ENCODE data around the gene CST6. TPM values are rescaled to one million over a fixed set of nuclear protein-coding genes. Genes with fewer than 3 reads are reported as not detected.

CST6 gene
- total and polyA plus RNA-seq, 2 of the 13 experiments (the other 11 are each of a cell fraction or from before 2014, with no cell fraction given): not detected

DNA sequence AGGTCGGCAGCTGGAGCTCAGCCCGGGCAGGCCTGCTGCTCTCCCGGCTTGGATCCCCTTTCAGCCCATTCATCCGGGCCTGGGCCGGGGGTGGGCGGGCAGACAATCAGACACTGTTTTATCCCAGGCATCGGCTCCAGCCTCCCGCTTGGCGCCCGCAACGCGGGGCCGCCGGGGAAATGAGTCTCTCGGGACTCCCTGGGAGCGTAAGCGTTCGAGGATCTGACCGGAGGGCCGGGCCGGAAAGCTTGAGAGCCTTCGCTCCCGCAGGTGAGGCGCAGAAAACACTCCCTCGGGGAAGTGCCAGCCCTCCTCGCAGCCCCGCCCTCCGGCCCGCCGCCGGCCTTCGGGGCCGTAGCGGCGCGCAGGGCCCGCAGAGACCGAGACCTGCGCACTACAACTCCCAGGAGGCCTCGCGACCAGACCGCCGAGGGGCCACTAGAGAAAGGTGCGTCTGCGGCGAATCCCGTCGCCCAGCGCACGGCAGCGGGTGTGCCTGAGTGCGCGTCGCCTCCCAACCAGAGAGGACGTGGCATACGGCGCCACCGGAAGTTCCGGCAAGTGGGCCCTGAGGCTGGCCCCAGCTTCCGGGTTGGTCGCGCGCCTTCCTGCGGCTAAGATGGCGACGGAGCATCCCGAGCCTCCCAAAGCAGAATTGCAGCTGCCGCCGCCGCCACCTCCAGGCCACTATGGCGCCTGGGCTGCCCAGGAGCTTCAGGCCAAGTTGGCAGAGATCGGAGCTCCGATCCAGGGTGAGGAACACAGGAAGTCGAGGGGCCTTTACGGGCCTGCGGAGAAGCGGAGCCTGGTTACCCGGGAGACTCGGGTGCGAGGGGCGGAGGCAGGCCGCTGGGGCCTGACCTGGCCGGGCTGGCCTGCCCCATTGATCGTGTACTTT lies 40.2 kb downstream of the CST6 start, which contains the start of gene SF3B2 (continued):
- TF ChIP-seq, protein P1, sequence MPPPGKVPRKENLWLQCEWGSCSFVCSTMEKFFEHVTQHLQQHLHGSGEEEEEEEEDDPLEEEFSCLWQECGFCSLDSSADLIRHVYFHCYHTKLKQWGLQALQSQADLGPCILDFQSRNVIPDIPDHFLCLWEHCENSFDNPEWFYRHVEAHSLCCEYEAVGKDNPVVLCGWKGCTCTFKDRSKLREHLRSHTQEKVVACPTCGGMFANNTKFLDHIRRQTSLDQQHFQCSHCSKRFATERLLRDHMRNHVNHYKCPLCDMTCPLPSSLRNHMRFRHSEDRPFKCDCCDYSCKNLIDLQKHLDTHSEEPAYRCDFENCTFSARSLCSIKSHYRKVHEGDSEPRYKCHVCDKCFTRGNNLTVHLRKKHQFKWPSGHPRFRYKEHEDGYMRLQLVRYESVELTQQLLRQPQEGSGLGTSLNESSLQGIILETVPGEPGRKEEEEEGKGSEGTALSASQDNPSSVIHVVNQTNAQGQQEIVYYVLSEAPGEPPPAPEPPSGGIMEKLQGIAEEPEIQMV (CRISPR knock-in tag; IDR thresholded peaks at IDR 0.05; ENCODE audit: low read depth): 0 out of 2 replicates have a peak, but pooled peaks have one; percentile 52
- TF ChIP-seq PRPF4 (IDR thresholded peaks at IDR 0.05; ENCODE audit: low read depth, low read length, poor library complexity, severe bottlenecking) (no peak), HIVEP1 (CRISPR knock-in tag; IDR thresholded peaks at IDR 0.05) (no peak), NR2C2 (CRISPR knock-in tag; IDR thresholded peaks at IDR 0.05; ENCODE audit: borderline replicate concordance) (peak; percentile 95), ZNF766 (CRISPR knock-in tag; IDR thresholded peaks at IDR 0.05; ENCODE audit: borderline replicate concordance) (peak; percentile 36; the same call in 1 of the 2 replicates), ZNF598 (CRISPR knock-in tag; IDR thresholded peaks at IDR 0.05; ENCODE audit: borderline replicate concordance) (peak; percentile 88), ZNF614 (CRISPR knock-in tag; IDR thresholded peaks at IDR 0.05; ENCODE audit: borderline replicate concordance) (no peak; the same call in 1 of the 2 replicates), YEATS2 (CRISPR knock-in tag; IDR thresholded peaks at IDR 0.05; ENCODE audit: borderline replicate concordance) (peak; percentile 91; the same call in 1 of the 2 replicates), ZNF24 (IDR thresholded peaks at IDR 0.05) (no peak), ZFYVE20 (CRISPR knock-in tag; IDR thresholded peaks at IDR 0.05; ENCODE audit: borderline replicate concordance, low read depth) (no peak), BRD4 (CRISPR knock-in tag; IDR thresholded peaks at IDR 0.05) (peak; percentile 69), DR1 (CRISPR knock-in tag; IDR thresholded peaks at IDR 0.05) (peak; percentile 66; the same call in 1 of the 2 replicates), ZNF670 (CRISPR knock-in tag; IDR thresholded peaks at IDR 0.05; ENCODE audit: borderline replicate concordance) (peak; percentile 95; the same call in 1 of the 2 replicates), TEAD3 (CRISPR knock-in tag; optimal IDR thresholded peaks at IDR 0.05; ENCODE audit: borderline replicate concordance) (peak; percentile 82)
- TF ChIP-seq, protein P2, sequence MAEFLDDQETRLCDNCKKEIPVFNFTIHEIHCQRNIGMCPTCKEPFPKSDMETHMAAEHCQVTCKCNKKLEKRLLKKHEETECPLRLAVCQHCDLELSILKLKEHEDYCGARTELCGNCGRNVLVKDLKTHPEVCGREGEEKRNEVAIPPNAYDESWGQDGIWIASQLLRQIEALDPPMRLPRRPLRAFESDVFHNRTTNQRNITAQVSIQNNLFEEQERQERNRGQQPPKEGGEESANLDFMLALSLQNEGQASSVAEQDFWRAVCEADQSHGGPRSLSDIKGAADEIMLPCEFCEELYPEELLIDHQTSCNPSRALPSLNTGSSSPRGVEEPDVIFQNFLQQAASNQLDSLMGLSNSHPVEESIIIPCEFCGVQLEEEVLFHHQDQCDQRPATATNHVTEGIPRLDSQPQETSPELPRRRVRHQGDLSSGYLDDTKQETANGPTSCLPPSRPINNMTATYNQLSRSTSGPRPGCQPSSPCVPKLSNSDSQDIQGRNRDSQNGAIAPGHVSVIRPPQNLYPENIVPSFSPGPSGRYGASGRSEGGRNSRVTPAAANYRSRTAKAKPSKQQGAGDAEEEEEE (CRISPR knock-in tag; IDR thresholded peaks at IDR 0.05; ENCODE audit: borderline replicate concordance): no peak
- TF ChIP-seq, protein P3, sequence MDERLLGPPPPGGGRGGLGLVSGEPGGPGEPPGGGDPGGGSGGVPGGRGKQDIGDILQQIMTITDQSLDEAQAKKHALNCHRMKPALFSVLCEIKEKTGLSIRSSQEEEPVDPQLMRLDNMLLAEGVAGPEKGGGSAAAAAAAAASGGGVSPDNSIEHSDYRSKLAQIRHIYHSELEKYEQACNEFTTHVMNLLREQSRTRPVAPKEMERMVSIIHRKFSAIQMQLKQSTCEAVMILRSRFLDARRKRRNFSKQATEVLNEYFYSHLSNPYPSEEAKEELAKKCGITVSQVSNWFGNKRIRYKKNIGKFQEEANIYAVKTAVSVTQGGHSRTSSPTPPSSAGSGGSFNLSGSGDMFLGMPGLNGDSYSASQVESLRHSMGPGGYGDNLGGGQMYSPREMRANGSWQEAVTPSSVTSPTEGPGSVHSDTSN (CRISPR knock-in tag; IDR thresholded peaks at IDR 0.05): no peak
- TF ChIP-seq, protein P4, sequence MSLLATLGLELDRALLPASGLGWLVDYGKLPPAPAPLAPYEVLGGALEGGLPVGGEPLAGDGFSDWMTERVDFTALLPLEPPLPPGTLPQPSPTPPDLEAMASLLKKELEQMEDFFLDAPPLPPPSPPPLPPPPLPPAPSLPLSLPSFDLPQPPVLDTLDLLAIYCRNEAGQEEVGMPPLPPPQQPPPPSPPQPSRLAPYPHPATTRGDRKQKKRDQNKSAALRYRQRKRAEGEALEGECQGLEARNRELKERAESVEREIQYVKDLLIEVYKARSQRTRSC (CRISPR knock-in tag; IDR thresholded peaks at IDR 0.05; ENCODE audit: low read depth): no peak
- TF ChIP-seq, protein P5, sequence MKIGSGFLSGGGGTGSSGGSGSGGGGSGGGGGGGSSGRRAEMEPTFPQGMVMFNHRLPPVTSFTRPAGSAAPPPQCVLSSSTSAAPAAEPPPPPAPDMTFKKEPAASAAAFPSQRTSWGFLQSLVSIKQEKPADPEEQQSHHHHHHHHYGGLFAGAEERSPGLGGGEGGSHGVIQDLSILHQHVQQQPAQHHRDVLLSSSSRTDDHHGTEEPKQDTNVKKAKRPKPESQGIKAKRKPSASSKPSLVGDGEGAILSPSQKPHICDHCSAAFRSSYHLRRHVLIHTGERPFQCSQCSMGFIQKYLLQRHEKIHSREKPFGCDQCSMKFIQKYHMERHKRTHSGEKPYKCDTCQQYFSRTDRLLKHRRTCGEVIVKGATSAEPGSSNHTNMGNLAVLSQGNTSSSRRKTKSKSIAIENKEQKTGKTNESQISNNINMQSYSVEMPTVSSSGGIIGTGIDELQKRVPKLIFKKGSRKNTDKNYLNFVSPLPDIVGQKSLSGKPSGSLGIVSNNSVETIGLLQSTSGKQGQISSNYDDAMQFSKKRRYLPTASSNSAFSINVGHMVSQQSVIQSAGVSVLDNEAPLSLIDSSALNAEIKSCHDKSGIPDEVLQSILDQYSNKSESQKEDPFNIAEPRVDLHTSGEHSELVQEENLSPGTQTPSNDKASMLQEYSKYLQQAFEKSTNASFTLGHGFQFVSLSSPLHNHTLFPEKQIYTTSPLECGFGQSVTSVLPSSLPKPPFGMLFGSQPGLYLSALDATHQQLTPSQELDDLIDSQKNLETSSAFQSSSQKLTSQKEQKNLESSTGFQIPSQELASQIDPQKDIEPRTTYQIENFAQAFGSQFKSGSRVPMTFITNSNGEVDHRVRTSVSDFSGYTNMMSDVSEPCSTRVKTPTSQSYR (CRISPR knock-in tag; IDR thresholded peaks at IDR 0.05; ENCODE audit: borderline replicate concordance): 0 out of 2 replicates have a peak, but pooled peaks have one; percentile 13

All from HepG2 (cell line).